ENCODE results near the gene SYT15. TPM values are rescaled to one million over a fixed set of nuclear protein-coding genes. Genes with fewer than 3 reads are reported as not detected.

SYT15 gene
- total and polyA plus RNA-seq, 10 of the 15 experiments (the other 5 are each of a cell fraction or from before 2014, with no cell fraction given), result 0.03 to 0.67 (median 0.15) TPM

DNA sequence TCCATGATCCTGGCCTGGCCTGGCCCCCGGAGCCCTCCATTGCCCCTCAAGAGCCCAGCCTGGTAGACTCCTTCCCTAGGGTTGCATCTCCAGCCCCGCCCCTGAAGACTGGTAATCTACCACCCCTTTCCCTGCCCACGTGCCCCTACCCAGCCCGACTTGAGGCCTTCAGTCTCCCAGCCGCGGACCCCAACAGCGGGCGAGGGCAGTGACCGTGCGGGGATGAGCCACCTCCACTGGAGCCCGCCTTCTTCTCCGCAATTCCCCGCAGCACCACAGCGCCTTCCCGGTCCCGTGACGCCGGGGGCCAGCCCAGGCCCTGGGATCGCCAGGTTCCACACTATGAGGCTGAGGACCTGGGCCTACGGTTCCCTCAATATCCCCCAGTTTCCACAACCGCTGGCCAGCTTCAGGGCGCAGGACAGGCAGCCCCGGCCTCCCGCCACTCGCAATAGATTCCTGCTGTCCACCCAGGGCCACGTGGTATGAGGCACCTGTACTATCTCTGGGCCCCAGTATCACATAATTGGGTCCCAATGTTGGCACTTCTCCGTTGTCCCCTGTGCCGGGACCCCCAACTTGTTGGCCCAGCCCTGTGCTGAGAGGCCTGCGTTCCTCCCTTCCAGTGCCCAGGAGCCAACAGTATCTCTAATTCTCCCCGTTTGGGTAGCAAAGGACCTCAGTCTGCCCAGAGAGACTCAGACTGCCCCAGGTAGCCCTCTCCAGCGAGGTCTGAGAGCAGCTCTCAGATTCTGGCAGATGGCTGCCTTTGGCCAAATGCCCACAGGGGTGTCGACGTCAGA lies 21.4 kb upstream of the SYT15 start:
- Histone ChIP-seq H3K4me1 (ENCODE audit: control insufficient read depth, insufficient read depth, low read length) (no peaks in the 10 kb centered on the region), H3K9ac (ENCODE audit: control insufficient read depth, insufficient read depth, low read length) (no peak overlapping the region), H3K27ac (ENCODE audit: control insufficient read depth, insufficient read depth) (no peak overlapping the region), H3K4me3 (no peak overlapping the region), H3K9me3 (replicated peaks; ENCODE audit: control insufficient read depth, insufficient read depth, low read length) (no peaks in the 10 kb centered on the region), H3K36me3 (ENCODE audit: control insufficient read depth in 2 of 2, insufficient read depth in 2 of 2, low read length in 1 of 2) (no peaks in the 10 kb centered on the region), H4K20me1 (ENCODE audit: control insufficient read depth, insufficient read depth) (no peaks in the 10 kb centered on the region), H3K4me2 (ENCODE audit: control insufficient read depth, insufficient read depth) (no peak overlapping the region), H3K79me2 (ENCODE audit: control insufficient read depth, insufficient read depth, low read length) (no peaks in the 10 kb centered on the region), H2AFZ (ENCODE audit: control insufficient read depth, low read depth, low read length) (no peak overlapping the region), H3K27me3 (replicated peaks in 1 of 2; ENCODE audit: control insufficient read depth in 2 of 2, insufficient read depth in 2 of 2, low read length in 1 of 2) (peaks cover 3 to 8% of the 10 kb centered on the region in 2 experiments; a peak in 3 of 4 replicates)
- DNase-seq (ENCODE audit: low read depth, low spot score) (no peak), ATAC-seq (no peak), FAIRE-seq (no peak)
- RAD21 ChIA-PET (ENCODE audit: unreplicated experiment), result no interaction called here
- in situ Hi-C loops (cut with MboI) (no loop called here), intact Hi-C loops (cut with micrococcal nuclease; ENCODE audit: unreplicated experiment) (no loop called here)
- no TSS peak for BruUV-seq (replicated peaks)
- WGBS (ENCODE audit: insufficient coverage, insufficient replicate concordance, low lambda C conversion rate, missing lambda C conversion rate), result 61% methylated on average over 33 of the region's 33 CpGs
- POLR2A ChIA-PET, result no interaction called here
- CTCF ChIA-PET, result no interaction called here
- SMC1A ChIA-PET (ENCODE audit: uncharacterized antibody, unreplicated experiment), result no interaction called here
- TF ChIP-seq NBN (IDR thresholded peaks at IDR 0.05) (no peak), TCF7 (IDR thresholded peaks at IDR 0.05; ENCODE audit: borderline replicate concordance) (no peak), ZNF384 (IDR thresholded peaks at IDR 0.05; ENCODE audit: borderline replicate concordance, low read depth, low read length) (no peak), BRCA1 (IDR thresholded peaks at IDR 0.05; ENCODE audit: low read depth, low read length) (no peak)
- TF ChIP-seq, protein P1, sequence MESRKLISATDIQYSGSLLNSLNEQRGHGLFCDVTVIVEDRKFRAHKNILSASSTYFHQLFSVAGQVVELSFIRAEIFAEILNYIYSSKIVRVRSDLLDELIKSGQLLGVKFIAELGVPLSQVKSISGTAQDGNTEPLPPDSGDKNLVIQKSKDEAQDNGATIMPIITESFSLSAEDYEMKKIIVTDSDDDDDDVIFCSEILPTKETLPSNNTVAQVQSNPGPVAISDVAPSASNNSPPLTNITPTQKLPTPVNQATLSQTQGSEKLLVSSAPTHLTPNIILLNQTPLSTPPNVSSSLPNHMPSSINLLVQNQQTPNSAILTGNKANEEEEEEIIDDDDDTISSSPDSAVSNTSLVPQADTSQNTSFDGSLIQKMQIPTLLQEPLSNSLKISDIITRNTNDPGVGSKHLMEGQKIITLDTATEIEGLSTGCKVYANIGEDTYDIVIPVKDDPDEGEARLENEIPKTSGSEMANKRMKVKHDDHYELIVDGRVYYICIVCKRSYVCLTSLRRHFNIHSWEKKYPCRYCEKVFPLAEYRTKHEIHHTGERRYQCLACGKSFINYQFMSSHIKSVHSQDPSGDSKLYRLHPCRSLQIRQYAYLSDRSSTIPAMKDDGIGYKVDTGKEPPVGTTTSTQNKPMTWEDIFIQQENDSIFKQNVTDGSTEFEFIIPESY (IDR thresholded peaks at IDR 0.05), result no peak
- TF ChIP-seq, protein P2, sequence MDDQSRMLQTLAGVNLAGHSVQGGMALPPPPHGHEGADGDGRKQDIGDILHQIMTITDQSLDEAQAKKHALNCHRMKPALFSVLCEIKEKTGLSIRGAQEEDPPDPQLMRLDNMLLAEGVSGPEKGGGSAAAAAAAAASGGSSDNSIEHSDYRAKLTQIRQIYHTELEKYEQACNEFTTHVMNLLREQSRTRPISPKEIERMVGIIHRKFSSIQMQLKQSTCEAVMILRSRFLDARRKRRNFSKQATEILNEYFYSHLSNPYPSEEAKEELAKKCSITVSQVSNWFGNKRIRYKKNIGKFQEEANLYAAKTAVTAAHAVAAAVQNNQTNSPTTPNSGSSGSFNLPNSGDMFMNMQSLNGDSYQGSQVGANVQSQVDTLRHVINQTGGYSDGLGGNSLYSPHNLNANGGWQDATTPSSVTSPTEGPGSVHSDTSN (IDR thresholded peaks at IDR 0.05; ENCODE audit: insufficient replicate concordance, low read depth, low read length), result no peak
- TF ChIP-seq, protein P3, sequence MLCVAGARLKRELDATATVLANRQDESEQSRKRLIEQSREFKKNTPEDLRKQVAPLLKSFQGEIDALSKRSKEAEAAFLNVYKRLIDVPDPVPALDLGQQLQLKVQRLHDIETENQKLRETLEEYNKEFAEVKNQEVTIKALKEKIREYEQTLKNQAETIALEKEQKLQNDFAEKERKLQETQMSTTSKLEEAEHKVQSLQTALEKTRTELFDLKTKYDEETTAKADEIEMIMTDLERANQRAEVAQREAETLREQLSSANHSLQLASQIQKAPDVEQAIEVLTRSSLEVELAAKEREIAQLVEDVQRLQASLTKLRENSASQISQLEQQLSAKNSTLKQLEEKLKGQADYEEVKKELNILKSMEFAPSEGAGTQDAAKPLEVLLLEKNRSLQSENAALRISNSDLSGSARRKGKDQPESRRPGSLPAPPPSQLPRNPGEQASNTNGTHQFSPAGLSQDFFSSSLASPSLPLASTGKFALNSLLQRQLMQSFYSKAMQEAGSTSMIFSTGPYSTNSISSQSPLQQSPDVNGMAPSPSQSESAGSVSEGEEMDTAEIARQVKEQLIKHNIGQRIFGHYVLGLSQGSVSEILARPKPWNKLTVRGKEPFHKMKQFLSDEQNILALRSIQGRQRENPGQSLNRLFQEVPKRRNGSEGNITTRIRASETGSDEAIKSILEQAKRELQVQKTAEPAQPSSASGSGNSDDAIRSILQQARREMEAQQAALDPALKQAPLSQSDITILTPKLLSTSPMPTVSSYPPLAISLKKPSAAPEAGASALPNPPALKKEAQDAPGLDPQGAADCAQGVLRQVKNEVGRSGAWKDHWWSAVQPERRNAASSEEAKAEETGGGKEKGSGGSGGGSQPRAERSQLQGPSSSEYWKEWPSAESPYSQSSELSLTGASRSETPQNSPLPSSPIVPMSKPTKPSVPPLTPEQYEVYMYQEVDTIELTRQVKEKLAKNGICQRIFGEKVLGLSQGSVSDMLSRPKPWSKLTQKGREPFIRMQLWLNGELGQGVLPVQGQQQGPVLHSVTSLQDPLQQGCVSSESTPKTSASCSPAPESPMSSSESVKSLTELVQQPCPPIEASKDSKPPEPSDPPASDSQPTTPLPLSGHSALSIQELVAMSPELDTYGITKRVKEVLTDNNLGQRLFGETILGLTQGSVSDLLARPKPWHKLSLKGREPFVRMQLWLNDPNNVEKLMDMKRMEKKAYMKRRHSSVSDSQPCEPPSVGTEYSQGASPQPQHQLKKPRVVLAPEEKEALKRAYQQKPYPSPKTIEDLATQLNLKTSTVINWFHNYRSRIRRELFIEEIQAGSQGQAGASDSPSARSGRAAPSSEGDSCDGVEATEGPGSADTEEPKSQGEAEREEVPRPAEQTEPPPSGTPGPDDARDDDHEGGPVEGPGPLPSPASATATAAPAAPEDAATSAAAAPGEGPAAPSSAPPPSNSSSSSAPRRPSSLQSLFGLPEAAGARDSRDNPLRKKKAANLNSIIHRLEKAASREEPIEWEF (IDR thresholded peaks at IDR 0.05; ENCODE audit: insufficient replicate concordance, low read depth, low read length), result no peak
- TF ChIP-seq, protein P4, sequence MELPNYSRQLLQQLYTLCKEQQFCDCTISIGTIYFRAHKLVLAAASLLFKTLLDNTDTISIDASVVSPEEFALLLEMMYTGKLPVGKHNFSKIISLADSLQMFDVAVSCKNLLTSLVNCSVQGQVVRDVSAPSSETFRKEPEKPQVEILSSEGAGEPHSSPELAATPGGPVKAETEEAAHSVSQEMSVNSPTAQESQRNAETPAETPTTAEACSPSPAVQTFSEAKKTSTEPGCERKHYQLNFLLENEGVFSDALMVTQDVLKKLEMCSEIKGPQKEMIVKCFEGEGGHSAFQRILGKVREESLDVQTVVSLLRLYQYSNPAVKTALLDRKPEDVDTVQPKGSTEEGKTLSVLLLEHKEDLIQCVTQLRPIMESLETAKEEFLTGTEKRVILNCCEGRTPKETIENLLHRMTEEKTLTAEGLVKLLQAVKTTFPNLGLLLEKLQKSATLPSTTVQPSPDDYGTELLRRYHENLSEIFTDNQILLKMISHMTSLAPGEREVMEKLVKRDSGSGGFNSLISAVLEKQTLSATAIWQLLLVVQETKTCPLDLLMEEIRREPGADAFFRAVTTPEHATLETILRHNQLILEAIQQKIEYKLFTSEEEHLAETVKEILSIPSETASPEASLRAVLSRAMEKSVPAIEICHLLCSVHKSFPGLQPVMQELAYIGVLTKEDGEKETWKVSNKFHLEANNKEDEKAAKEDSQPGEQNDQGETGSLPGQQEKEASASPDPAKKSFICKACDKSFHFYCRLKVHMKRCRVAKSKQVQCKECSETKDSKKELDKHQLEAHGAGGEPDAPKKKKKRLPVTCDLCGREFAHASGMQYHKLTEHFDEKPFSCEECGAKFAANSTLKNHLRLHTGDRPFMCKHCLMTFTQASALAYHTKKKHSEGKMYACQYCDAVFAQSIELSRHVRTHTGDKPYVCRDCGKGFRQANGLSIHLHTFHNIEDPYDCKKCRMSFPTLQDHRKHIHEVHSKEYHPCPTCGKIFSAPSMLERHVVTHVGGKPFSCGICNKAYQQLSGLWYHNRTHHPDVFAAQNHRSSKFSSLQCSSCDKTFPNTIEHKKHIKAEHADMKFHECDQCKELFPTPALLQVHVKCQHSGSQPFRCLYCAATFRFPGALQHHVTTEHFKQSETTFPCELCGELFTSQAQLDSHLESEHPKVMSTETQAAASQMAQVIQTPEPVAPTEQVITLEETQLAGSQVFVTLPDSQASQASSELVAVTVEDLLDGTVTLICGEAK (IDR thresholded peaks at IDR 0.05; ENCODE audit: borderline replicate concordance), result no peak
